Stimulated activated CD4-positive, alpha-beta T cell treated with anti-CD3 and anti-CD28 coated beads, Interleukin-12 subunit alpha, Interleukin-12 subunit beta, amount 100 ng/mL, for 48 hours (primary cell): Measurements from ENCODE around the gene DEAF1.
"Not testable (repeated sequence)": the region's sequence is repeated elsewhere in the genome, so short reads cannot be mapped to it uniquely, and the experiment has no call there.

Experiments
- DNase-seq, 3 donors: peaks; one replicate each; pipeline ENCODE4 v3.0.0-alpha.2; 2020; ENCODE audit warnings: low read depth in 2 of 3, low spot score in 1 of 3

DEAF1 gene

GRCh38 chr11:686451-687243, 8.4 kb downstream of the DEAF1 start:
- no peak for DNase-seq

GRCh38 chr11:680970-681369, 14.1 kb downstream of the DEAF1 start:
- no peak for DNase-seq

DNA sequence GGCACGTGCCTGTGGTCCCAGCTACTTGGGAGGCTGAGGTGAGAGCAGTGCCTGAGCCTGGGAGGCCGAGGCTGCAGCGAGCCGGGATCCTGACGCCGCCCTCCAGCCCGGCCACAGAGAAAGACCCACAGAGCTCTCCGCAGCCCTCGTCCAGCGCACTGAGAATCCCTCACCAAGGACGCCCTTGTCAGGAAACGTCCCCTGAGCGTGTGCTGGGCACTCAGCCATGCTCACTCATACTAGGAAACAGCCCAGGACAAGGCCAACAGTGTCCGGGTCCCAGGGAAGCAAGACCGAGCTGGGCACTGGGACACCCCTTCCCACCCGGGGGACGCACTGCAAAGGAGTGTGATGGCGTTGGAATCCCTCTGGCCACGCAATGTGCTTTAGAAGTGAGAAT, 14.5 kb downstream of the DEAF1 start:
- no peak for DNase-seq

DNA sequence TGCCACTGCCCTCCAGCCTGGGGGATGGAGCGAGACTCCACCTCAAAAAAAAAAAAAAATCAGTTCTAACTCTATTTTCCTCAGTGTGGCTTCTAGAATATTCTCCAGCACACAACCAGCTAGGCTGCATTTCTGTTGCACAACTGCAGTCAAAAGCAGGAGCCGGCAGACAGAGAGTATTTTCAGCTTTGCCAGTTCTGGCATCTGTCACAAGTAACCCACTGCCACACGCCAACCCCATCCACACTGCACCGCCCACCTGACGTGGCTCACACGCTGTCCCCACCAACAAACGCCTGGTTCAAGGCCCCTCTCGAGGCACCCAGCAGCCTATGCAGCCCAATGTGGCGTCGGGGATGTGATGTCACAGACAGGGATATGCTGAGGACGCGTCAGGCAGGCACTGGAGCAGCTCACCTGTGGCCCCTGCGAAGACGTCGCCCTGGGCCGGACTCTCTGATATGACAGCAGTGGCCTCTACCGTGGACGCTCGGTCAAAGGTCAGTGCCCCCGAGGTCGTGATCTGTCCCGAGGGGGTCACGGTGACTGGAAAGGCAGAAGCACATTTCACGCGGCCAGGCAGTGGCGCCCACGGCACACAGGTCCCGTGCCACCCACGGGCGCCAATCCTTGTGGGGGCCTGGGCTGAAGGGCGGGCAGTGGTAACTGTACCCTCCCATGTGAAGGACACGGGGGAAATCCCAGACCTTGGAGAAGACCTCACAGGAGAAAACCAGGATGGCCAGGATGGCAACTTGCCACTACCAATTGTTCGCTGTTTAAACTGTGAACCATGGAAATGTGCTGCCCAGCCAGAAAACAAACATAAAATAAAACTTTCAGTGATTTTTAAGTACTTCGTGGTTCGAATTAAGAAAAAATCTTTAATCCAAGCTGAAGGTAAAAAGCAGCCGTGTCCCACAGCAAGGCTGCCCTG, 15.5 kb downstream of the DEAF1 start:
- no peak for DNase-seq

- DNase-seq: no peak
Measured at GRCh38 chr11:678297-678696, 16.7 kb downstream of the DEAF1 start.

DNA sequence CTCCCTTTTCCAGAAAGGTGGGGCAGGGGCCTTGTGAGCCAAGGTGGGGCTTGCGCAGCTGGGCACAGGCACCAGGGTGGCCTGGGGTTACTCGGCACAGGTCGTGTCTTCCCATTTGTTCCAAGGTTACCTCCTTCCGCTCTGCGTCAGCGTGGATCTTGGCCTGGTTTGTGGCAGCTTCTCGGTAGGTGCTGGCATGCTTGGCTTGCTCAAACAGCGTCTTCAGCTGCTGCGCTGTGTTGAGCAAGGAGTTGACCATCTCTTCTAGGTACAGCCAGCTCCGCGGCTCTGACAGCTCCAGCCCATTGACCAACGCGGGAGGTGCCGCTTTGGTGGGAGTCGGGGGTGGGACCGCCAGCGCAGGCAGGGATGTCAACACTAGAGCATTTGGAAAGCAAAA, 20.6 kb downstream of the DEAF1 start:
- no peak for DNase-seq

GRCh38 chr11:673866-674265, 21.2 kb downstream of the DEAF1 start:
- no peak for DNase-seq

GRCh38 chr11:665704-666281, 29.2 kb downstream of the DEAF1 start:
- DNase-seq: no peak

GRCh38 chr11:665062-665703, 29.8 kb downstream of the DEAF1 start:
- DNase-seq: no peak

GRCh38 chr11:662689-663274, 32.2 kb downstream of the DEAF1 start:
- DNase-seq: no peak

- DNase-seq: no peak
Measured at GRCh38 chr11:660681-661444, 34.2 kb downstream of the DEAF1 start.

DNA sequence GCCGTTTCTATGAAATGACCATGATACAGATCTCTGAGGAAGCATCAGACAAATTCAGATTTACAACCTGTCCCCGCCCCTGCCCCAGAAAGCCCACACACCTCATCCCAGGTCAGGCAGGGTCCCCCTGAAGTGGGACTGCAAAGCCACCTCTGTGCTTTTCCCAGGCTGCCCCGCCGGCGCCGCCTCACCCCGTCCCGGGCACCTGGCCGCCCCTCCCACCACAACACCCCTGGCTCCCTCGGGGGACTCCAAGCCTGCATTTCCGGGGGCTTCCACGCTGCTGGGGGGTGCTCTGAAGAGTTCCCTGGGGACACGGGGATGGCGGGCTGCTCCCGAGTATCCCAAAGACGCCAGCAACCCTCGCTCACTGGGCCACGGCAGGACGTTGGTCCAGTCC, 34.7 kb downstream of the DEAF1 start:
- DNase-seq: no peak

DNA sequence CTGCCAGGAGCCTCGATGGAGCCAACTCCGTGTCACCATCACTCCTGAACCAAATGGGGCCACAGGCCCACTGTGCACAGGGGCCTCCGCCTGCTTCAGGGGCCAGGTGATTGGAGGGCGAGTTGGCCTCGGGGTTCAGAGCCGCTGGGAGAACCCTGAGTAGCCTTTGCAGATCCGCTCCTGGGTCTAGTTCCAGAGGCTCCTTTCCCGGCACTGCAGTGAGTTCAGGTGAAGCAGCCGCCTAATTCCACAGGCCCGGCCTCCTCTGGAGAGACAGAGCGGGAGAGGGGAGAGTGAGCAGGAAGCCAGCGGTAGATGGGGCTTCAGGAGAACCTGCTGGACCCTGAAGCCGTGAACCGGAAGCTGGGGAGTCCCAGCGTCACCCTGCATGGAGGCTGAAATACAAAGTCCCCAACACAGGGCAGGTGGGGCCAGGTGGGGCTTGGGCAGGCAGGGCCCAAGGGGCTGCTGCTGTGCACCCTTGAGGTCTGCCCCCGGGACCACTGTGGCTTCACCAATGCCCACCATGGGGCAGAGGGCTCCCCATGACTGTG, 35.4 kb downstream of the DEAF1 start:
- DNase-seq: no peak

DNA sequence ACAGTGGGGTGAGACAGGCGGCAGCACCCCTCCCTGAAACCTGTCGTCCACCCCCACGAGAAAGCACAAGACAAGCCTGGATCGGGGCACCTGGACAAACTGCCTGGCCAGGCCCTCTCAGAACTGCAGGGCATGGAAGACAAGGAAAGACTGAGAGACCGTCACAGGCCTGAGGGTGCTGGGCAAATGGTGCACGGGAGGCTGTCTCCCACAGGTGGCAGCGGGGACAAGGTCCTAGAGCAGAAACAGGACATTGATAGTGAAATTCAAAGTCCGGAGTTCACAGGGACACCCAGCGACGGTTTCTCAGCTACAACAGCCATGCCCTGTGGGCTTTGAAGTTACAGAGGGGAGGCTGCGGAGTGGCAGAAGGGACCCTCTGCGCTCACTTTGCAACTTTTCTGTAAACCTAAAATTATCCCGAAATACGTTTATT, 37.3 kb downstream of the DEAF1 start:
- no peak for DNase-seq

DNA sequence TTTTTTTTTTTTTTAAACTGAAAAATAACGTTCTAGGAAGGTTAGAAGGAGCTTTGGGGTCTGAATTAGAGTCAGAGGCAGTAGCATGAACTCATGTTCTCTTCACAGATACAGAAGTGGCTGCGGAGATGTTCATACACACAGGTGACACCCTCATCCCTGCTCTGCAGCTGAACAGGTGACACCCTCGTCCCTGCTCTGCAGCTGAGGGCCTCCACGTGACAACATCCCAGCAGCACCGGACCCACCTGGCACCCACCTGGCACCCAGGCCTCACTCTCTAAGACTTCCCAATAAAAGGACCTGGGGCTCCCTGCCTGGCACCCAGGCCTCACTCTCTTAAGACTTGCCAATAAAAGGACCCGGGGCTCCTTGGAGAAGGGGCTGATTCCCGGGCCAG, 38.2 kb downstream of the DEAF1 start:
- DNase-seq: no peak

DNA sequence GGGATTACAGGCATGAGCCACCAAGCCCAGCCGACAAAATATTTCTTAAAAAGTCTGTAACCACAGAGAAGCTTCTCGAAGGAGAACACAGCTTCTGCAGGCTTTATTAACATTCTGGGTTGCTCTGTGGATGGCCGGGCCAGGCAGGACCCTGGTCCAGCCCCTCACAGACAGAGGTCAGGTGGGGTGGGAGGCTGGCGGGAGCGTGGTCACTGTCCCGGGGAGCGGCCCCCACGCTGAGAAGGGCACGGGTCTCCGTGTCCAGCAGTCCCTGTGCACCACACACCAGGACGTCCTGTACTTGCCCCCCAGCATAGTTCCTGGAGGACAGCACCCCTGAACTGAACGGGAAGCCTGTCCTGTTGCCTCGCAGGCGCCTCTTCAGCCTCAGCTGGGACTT, 38.6 kb downstream of the DEAF1 start:
- DNase-seq: no peak

DNA sequence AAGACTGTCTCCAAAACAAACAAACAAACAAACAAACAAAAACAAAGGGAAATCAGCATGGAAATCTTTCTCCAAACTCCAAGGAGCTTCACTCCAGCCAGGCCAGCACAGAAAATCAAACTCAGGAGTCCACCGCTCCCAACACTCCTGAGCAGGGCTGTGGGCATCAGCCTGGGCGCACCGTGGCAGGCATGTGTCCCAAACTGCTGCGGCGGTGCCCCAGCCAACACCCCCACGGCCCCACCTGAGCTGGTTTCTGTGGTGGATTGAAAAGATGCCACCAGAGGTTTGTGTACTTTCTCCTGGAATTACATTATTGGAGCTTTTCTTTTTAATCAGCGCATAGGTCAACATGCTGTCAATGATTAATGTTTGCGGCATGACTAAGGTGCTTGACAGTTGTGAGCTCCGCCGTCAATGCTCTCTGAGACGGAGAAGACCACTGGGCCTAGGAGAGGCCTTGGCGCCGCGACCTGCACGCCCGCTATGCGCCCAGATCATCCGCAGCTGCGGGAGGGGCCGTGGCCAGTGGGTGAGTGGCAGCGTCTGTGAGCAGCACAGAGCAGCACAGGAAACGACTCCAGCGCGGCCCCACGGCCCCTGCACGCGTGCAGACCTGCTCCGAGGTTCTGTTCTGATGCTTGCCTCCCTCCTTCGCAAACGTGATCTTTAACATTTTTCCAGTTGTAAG, 39.8 kb downstream of the DEAF1 start:
- no peak for DNase-seq

DNA sequence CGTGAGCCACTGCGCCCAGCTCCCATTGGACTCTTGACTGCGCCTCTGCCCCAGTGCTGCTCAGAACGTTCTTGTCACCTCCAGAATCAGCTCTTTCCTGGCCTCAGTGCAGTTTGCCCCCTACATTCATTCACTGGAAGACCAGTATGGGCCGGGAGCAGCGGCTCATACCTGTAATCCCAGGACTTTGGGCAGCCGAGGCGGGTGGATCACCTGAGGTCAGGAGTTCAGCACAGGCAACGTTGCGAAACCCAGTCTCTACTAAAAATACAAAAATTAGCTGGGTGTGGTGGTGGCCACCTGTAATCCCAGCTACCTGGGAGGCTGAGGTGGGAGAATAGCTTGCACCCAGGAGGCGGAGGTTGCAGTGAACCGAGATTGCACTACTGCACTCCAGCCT, 40.6 kb downstream of the DEAF1 start:
- not testable (repeated sequence) for DNase-seq

GRCh38 chr11:653837-654236, 41.2 kb downstream of the DEAF1 start:
- no peak for DNase-seq
